Neural cell (in vitro differentiated cells): ENCODE results near the gene ZRANB1. TPM values are rescaled to one million over a fixed set of nuclear protein-coding genes. Genes with fewer than 3 reads are reported as not detected.

Experiments used
- H2AFZ ChIP-seq: fragments of 200-600, 300-800 bp; sonication (generic), shearing (Covaris generic); 2 replicates; pipeline ENCODE4 v1.6.0; 2014; ENCODE audit warnings: low read depth, mild to moderate bottlenecking, antibody characterized with exemption, low read length, moderate library complexity
- H3F3A ChIP-seq: fragments of 200-600 bp; shearing (Covaris generic); 2 replicates; pipeline ENCODE4 v1.6.1; 2016; ENCODE audit warnings: mild to moderate bottlenecking, moderate library complexity, mixed read lengths, antibody characterized with exemption, low read length; ENCODE audit not compliant: insufficient read depth, poor library complexity, severe bottlenecking
- H3K27ac ChIP-seq: fragments of 200-600, 300-800 bp; sonication (generic), shearing (Covaris generic); 2 replicates; pipeline ENCODE4 v1.5.1; 2014; ENCODE audit warnings: mild to moderate bottlenecking, low read length, moderate library complexity
- H3K27me3 ChIP-seq: fragments of 300-800, 200-600 bp; sonication (generic), shearing (Covaris generic); 2 replicates; pipeline ENCODE4 v1.6.0; 2014; ENCODE audit warnings: mild to moderate bottlenecking, low read depth, low read length, moderate library complexity; ENCODE audit not compliant: insufficient read depth
- H3K36me3 ChIP-seq: fragments of 300-800, 200-600 bp; sonication (generic), shearing (Covaris generic); 2 replicates; pipeline ENCODE4 v1.5.1; 2014; ENCODE audit warnings: mild to moderate bottlenecking, antibody characterized with exemption, low read length, moderate library complexity; ENCODE audit not compliant: insufficient read depth
- H3K4me2 ChIP-seq: fragments of 300-800, 200-600 bp; sonication (generic), shearing (Covaris generic); 2 replicates; pipeline ENCODE4 v1.6.0; 2014; ENCODE audit warnings: mild to moderate bottlenecking, low read length
- H3K4me3 ChIP-seq: fragments of 300-800, 200-600 bp; sonication (generic), shearing (Covaris generic); 2 replicates; pipeline ENCODE4 v1.5.1; 2014; ENCODE audit warnings: mild to moderate bottlenecking, low read length, moderate library complexity
- H3K79me2 ChIP-seq: fragments of 200-600 bp; shearing (Covaris generic); replicated peaks from 2 replicates; pipeline ENCODE4 v1.6.0; 2014; ENCODE audit warnings: mild to moderate bottlenecking, low read length, moderate library complexity; ENCODE audit not compliant: insufficient read depth
- H3K9ac ChIP-seq: fragments of 300-800, 200-600 bp; sonication (generic), shearing (Covaris generic); 2 replicates; pipeline ENCODE4 v1.6.1; 2016; ENCODE audit warnings: mild to moderate bottlenecking, low read length, mixed read lengths
- H3K9me2 ChIP-seq: fragments of 200-600 bp; shearing (Covaris generic); 2 replicates; pipeline ENCODE4 v1.6.1; 2016; ENCODE audit warnings: mild to moderate bottlenecking, low read length, mixed read lengths; ENCODE audit not compliant: insufficient read depth
- H3K9me3 ChIP-seq: fragments of 200-600, 300-800 bp; sonication (generic), shearing (Covaris generic); 2 replicates; pipeline ENCODE4 v1.6.1; 2016; ENCODE audit warnings: mild to moderate bottlenecking, mixed run types, low read length, moderate library complexity, mixed read lengths
- H4K20me1 ChIP-seq: fragments of 200-600 bp; shearing (Covaris generic); 2 replicates; pipeline ENCODE4 v1.6.1; 2016; ENCODE audit warnings: mild to moderate bottlenecking, mixed run types; ENCODE audit not compliant: insufficient read depth
- EP300 ChIP-seq: fragments of 450-650 bp; conservative IDR thresholded peaks from 2 replicates; pipeline ENCODE4 v1.6.1; 2014; ENCODE audit warnings: antibody characterized with exemption, mild to moderate bottlenecking, moderate library complexity; ENCODE audit not compliant: poor library complexity, severe bottlenecking
- EZH2 ChIP-seq: fragments of 200-600, 300-800 bp; shearing (Covaris generic), sonication (generic); IDR thresholded peaks from 2 replicates; pipeline ENCODE4 v1.6.1; 2014; ENCODE audit warnings: antibody characterized with exemption, low read length, borderline replicate concordance, mild to moderate bottlenecking; ENCODE audit not compliant: insufficient read depth, poor library complexity, severe bottlenecking
- MXI1 ChIP-seq: fragments of 450-650 bp; conservative IDR thresholded peaks from 2 replicates; pipeline ENCODE4 v1.6.1; 2014; ENCODE audit warnings: antibody characterized with exemption, mild to moderate bottlenecking; ENCODE audit not compliant: poor library complexity, severe bottlenecking
- POLR2AphosphoS5 ChIP-seq: IDR thresholded peaks from 2 replicates; pipeline ENCODE4 v1.6.1; 2012
- RAD21 ChIP-seq: fragments of 450-650 bp; conservative IDR thresholded peaks from 2 replicates; pipeline ENCODE4 v1.6.1; 2014; ENCODE audit warnings: antibody characterized with exemption, mild to moderate bottlenecking, moderate library complexity
- SMC3 ChIP-seq: fragments of 450-650 bp; conservative IDR thresholded peaks from 2 replicates; pipeline ENCODE4 v1.6.1; 2014; ENCODE audit warnings: antibody characterized with exemption, mild to moderate bottlenecking, moderate library complexity; ENCODE audit not compliant: poor library complexity
- TAF1 ChIP-seq: IDR thresholded peaks from 2 replicates; pipeline ENCODE4 v1.6.1; 2012; ENCODE audit warnings: low read depth
- polyA plus RNA-seq: library from polyadenylated mRNA; depleted of rRNA; stranded (reverse); fragments of >200 nt; gene quantifications from 2 replicates; pipeline ENCODE4 v1.2.3, GENCODE V29; 2014
- TF ChIP-seq, protein P1 (sequence below): IDR thresholded peaks from 2 replicates; pipeline ENCODE4 v1.6.1; 2012; ENCODE audit warnings: borderline replicate concordance
- TF ChIP-seq, protein P2 (sequence below): fragments of 450-650 bp; IDR thresholded peaks from 2 replicates; pipeline ENCODE4 v1.5.1; 2014; ENCODE audit warnings: antibody characterized with exemption, mild to moderate bottlenecking, moderate library complexity; ENCODE audit not compliant: poor library complexity, severe bottlenecking

Gene ZRANB1
- polyA plus RNA-seq, 1 donor from 2014 or later = 47.7 TPM

DNA sequence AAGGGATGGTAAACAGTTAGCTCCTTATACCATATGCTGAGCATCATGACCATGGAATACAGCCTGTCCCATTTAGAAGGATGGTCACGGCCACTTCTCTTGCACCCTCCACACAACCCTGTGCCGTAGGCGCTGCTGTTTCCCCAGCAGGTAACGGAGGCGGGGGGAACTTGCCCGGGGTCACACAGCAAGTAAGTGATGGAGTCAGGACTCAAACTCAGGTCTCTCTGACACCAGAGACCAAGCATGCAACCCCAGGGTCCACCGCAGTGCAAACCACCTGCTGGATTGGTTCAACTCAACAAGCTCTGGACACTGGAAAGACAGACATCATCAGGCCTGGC, 71.6 kb downstream of the ZRANB1 start:
- no peak overlapping the region for H2AFZ ChIP-seq
- H3K9me3 ChIP-seq = no peaks in the 10 kb centered on the region
- H3F3A ChIP-seq = no peaks in the 10 kb centered on the region
- no peaks in the 10 kb centered on the region for H4K20me1 ChIP-seq
- TF ChIP-seq, protein P1, sequence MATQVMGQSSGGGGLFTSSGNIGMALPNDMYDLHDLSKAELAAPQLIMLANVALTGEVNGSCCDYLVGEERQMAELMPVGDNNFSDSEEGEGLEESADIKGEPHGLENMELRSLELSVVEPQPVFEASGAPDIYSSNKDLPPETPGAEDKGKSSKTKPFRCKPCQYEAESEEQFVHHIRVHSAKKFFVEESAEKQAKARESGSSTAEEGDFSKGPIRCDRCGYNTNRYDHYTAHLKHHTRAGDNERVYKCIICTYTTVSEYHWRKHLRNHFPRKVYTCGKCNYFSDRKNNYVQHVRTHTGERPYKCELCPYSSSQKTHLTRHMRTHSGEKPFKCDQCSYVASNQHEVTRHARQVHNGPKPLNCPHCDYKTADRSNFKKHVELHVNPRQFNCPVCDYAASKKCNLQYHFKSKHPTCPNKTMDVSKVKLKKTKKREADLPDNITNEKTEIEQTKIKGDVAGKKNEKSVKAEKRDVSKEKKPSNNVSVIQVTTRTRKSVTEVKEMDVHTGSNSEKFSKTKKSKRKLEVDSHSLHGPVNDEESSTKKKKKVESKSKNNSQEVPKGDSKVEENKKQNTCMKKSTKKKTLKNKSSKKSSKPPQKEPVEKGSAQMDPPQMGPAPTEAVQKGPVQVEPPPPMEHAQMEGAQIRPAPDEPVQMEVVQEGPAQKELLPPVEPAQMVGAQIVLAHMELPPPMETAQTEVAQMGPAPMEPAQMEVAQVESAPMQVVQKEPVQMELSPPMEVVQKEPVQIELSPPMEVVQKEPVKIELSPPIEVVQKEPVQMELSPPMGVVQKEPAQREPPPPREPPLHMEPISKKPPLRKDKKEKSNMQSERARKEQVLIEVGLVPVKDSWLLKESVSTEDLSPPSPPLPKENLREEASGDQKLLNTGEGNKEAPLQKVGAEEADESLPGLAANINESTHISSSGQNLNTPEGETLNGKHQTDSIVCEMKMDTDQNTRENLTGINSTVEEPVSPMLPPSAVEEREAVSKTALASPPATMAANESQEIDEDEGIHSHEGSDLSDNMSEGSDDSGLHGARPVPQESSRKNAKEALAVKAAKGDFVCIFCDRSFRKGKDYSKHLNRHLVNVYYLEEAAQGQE = no peak
- TF ChIP-seq TAF1 = no peak
- no peak for TF ChIP-seq EP300
- TF ChIP-seq EZH2 = no peak
- TF ChIP-seq SMC3 = no peak
- no peak for TF ChIP-seq POLR2AphosphoS5
- no peak for TF ChIP-seq MXI1
- TF ChIP-seq, protein P2, sequence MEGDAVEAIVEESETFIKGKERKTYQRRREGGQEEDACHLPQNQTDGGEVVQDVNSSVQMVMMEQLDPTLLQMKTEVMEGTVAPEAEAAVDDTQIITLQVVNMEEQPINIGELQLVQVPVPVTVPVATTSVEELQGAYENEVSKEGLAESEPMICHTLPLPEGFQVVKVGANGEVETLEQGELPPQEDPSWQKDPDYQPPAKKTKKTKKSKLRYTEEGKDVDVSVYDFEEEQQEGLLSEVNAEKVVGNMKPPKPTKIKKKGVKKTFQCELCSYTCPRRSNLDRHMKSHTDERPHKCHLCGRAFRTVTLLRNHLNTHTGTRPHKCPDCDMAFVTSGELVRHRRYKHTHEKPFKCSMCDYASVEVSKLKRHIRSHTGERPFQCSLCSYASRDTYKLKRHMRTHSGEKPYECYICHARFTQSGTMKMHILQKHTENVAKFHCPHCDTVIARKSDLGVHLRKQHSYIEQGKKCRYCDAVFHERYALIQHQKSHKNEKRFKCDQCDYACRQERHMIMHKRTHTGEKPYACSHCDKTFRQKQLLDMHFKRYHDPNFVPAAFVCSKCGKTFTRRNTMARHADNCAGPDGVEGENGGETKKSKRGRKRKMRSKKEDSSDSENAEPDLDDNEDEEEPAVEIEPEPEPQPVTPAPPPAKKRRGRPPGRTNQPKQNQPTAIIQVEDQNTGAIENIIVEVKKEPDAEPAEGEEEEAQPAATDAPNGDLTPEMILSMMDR = no peak
- TF ChIP-seq RAD21 = no peak
- no peaks in the 10 kb centered on the region for H3K9me2 ChIP-seq
- H3K27ac ChIP-seq = no peak overlapping the region
- H3K9ac ChIP-seq = no peak overlapping the region
- H3K4me3 ChIP-seq = no peak overlapping the region
- H3K4me2 ChIP-seq = no peak overlapping the region
- H3K36me3 ChIP-seq = no peaks in the 10 kb centered on the region
- peaks cover under 1% of the 10 kb centered on the region for H3K79me2 ChIP-seq
- no peaks in the 10 kb centered on the region for H3K27me3 ChIP-seq

DNA sequence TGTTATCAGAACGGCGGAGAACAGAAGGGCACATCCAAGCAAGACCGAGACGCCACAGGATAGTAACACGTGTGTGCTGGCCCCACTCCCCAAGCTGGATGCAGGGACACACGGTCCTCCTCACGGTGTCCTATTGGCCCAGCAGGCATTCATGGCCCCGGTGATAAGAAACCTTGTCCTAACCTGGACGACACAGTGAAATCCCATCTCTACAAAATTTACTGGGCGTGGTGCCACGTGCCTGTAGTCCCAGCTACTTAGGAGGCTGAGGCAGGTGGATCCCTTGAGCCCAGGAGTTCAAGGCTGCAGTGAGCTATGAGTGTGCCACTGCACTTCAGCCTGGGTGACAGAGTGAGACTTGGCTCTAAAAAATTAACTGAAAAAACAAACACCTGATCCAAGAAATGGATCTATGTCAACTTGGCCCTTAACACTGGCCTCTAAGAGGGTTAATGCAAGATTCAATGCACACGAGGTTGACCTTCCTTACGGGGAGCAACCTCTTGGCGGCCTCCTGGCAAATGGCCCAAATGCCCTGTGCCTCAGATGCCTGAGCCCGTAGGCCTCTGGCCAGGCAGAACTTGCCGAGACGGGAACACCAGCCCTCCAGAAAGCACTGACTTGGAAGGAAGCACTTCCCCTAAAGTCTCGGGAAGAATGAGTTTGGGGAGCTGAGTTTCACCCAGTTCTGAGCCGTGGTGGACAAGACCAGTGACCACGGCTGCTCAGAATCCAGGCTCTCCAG, 72.3 kb downstream of the ZRANB1 start:
- no peak overlapping the region for H3K4me3 ChIP-seq
- no peaks in the 10 kb centered on the region for H3K9me2 ChIP-seq
- H3K9me3 ChIP-seq = no peaks in the 10 kb centered on the region
- no peak overlapping the region for H2AFZ ChIP-seq
- no peaks in the 10 kb centered on the region for H3F3A ChIP-seq
- no peak overlapping the region for H3K27ac ChIP-seq
- H3K79me2 ChIP-seq = peaks cover 8% of the 10 kb centered on the region
- H3K36me3 ChIP-seq = no peaks in the 10 kb centered on the region
- H4K20me1 ChIP-seq = no peaks in the 10 kb centered on the region
- TF ChIP-seq POLR2AphosphoS5 (no peak), MXI1 (no peak), RAD21 (no peak), EP300 (no peak), EZH2 (no peak), TAF1 (no peak), SMC3 (no peak)
- TF ChIP-seq, protein P2 = no peak
- TF ChIP-seq, protein P1 = no peak
- no peaks in the 10 kb centered on the region for H3K27me3 ChIP-seq
- H3K4me2 ChIP-seq = no peak overlapping the region
- H3K9ac ChIP-seq = no peak overlapping the region
